Fibroblast of pulmonary artery (primary cell): ENCODE results near the gene ALOXE3.

ENCODE experiments used
- DNase-seq: peaks from one replicate; pipeline ENCODE4 v3.0.0-alpha.2; 2010; ENCODE audit warnings: low read depth
- H3K4me3 ChIP-seq: replicated peaks from 2 replicates; pipeline ENCODE4 v1.5.1; 2011; ENCODE audit warnings: low read depth, mild to moderate bottlenecking, control low read depth, low read length, moderate library complexity
- TF ChIP-seq, protein P1 (sequence below): IDR thresholded peaks from 2 replicates; pipeline ENCODE4 v1.5.1; 2011; ENCODE audit warnings: mild to moderate bottlenecking, control low read depth, low read length, inconsistent platforms; ENCODE audit errors: missing control alignments

Gene ALOXE3

GRCh38 chr17:8087075-8087951 is 31.0 kb downstream of the ALOXE3 start, which contains the start of gene ALOX12B:
Gene ALOX12B (minus strand): TSS chr17:8087716. CDS start chr17:8087442, 274 bp downstream.
- H3K4me3 ChIP-seq, result no peak within 1 kb of the TSS
- TF ChIP-seq, protein P1, sequence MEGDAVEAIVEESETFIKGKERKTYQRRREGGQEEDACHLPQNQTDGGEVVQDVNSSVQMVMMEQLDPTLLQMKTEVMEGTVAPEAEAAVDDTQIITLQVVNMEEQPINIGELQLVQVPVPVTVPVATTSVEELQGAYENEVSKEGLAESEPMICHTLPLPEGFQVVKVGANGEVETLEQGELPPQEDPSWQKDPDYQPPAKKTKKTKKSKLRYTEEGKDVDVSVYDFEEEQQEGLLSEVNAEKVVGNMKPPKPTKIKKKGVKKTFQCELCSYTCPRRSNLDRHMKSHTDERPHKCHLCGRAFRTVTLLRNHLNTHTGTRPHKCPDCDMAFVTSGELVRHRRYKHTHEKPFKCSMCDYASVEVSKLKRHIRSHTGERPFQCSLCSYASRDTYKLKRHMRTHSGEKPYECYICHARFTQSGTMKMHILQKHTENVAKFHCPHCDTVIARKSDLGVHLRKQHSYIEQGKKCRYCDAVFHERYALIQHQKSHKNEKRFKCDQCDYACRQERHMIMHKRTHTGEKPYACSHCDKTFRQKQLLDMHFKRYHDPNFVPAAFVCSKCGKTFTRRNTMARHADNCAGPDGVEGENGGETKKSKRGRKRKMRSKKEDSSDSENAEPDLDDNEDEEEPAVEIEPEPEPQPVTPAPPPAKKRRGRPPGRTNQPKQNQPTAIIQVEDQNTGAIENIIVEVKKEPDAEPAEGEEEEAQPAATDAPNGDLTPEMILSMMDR, result no peak
- DNase-seq, result no peak

DNA sequence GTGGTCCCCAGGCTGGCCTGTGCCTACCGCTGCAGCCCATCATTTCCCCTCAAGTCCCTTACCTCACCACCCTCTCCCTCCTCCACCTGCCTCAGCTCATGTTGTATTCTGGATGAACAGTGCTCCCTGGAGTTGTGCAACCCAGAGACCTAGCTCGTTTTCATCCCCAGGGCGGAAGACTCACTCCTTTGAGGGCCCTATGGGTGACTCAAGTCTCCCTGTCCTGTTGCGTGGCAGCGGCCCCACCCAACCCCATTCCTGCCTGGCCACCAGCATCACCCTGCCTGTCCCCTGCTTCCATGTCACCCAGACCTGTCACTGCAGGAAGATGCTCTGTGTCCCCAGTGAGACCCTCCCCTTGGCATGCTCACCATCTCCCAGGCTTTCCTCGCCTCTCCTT is 34.1 kb downstream of the ALOXE3 start:
- DNase-seq, result no peak
- no peak overlapping the region for H3K4me3 ChIP-seq
- TF ChIP-seq, protein P1, result no peak

- no peak overlapping the region for H3K4me3 ChIP-seq
- TF ChIP-seq, protein P1, result no peak
- DNase-seq, result no peak
Measured at GRCh38 chr17:8082292-8082691, 36.0 kb downstream of the ALOXE3 start.

DNA sequence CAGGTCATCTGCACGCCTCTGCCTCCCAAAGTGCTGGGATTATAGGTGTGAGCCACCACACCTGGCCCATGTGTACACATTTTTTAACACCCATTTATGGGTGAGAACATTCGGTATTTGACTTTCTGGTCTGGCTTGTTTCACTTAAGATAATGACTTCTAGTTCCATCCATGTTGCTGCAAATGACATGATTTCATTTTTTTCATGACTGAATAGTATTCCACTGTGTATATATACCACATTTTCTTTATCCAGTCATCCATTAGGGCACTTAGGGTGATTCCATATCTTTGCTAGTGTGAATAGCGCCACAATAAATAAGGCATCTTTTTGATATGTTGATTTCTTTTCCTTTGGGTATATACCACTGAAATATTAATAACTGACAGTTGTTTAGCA is 36.4 kb downstream of the ALOXE3 start:
- no peak for DNase-seq
- no peak overlapping the region for H3K4me3 ChIP-seq
- TF ChIP-seq, protein P1, result no peak

GRCh38 chr17:8080799-8081219 is 37.5 kb downstream of the ALOXE3 start:
- TF ChIP-seq, protein P1, result no peak
- H3K4me3 ChIP-seq, result no peak overlapping the region
- DNase-seq, result no peak

DNA sequence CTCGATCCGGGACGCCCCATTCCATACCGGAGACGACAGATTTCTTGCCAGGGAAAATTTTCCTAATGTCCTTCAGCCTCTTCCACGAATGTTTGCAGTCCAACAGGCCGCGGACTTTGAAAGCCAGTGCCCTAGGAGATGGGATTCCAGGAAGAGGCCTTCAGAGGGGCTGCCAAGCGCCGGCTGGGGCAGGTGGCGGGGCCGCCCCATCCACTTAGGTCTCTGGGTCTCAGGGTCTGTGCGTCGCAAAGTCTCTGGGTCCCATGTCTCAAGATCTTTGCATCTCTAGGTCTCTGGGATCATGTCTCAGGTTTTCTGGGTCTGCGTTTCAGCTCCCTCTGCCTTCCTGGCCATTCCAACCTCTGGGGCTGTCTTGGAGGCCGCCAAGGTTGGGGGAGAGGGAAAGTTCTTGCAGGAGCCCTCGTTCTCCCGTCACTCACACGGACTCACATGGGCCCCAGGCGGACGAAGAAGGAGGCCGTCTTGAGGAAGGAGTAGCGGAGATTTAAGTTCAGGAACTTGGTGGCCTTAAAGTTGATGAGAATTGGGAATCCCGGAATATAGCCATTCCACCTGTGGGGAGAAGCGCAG is 38.0 kb downstream of the ALOXE3 start:
- DNase-seq, result no peak
- no peak overlapping the region for H3K4me3 ChIP-seq
- TF ChIP-seq, protein P1, result no peak
